K562 (cell line): ENCODE data around the gene HBM. TPM values are rescaled to one million over a fixed set of nuclear protein-coding genes. Genes with fewer than 3 reads are reported as not detected.
A peak's percentile ranks its signal among the peaks of the same experiment; 100 is the strongest.

ENCODE experiments used
- BMI1 ChIP-seq: fragments of 150-350 bp; IDR thresholded peaks from 2 replicates; pipeline ENCODE4 v1.6.1; 2014; ENCODE audit warnings: low read length
- EP300 ChIP-seq: IDR thresholded peaks from 2 replicates; pipeline ENCODE4 v1.6.1; 2012; ENCODE audit warnings: low read length, improper control_type of control experiment
- FOXA3 ChIP-seq, 2 experiments: fragments of 450-650 bp in 1 of 2; sonication (generic) in 1 of 2; formaldehyde crosslinking; IDR thresholded peaks in 1 of 2; conservative IDR thresholded peaks in 1 of 2; 2 replicates each; pipeline versions ENCODE4 v1.4.0 to v1.8.0; 2020 to 2022; ENCODE audit warnings: mild to moderate bottlenecking in 2 of 2, missing genetic modification reagents in 1 of 2
- FOXK2 ChIP-seq, 2 experiments: fragments of 450-650 bp; IDR thresholded peaks in 1 of 2; conservative IDR thresholded peaks in 1 of 2; 2 replicates each; pipeline ENCODE4 v1.6.1; 2016; ENCODE audit warnings: low read depth in 2 of 2, mild to moderate bottlenecking in 1 of 2
- GTF2F1 ChIP-seq: IDR thresholded peaks from 2 replicates; pipeline ENCODE4 v1.6.1; 2011; ENCODE audit warnings: low read depth, low read length, improper control_type of control experiment
- HNRNPL ChIP-seq: fragments of 200-400 bp; formaldehyde crosslinking; IDR thresholded peaks from 2 replicates; pipeline ENCODE4 v1.6.1; 2017; ENCODE audit warnings: low read depth, mild to moderate bottlenecking, low read length
- KAT7 ChIP-seq: sonication (generic); formaldehyde crosslinking; IDR thresholded peaks from 2 replicates; pipeline ENCODE4 v1.8.0; 2022; ENCODE audit warnings: missing genetic modification reagents, mild to moderate bottlenecking, borderline replicate concordance
- L3MBTL2 ChIP-seq: fragments of 450-650 bp; IDR thresholded peaks from 2 replicates; pipeline ENCODE4 v1.6.1; 2016; ENCODE audit warnings: mild to moderate bottlenecking, moderate library complexity
- POLR2AphosphoS5 ChIP-seq: IDR thresholded peaks from 2 replicates; pipeline ENCODE4 v1.6.1; 2011; ENCODE audit warnings: mild to moderate bottlenecking, low read depth, low read length, moderate library complexity; ENCODE audit not compliant: control insufficient read depth, insufficient read depth
- RUNX1 ChIP-seq: sonication (generic); IDR thresholded peaks from 2 replicates; pipeline ENCODE4 v1.6.1; 2016; ENCODE audit warnings: antibody characterized with exemption, low read depth
- SRSF1 ChIP-seq: fragments of 200-400 bp; formaldehyde crosslinking; IDR thresholded peaks from 2 replicates; pipeline ENCODE4 v1.6.1; 2017; ENCODE audit warnings: mild to moderate bottlenecking, low read depth, low read length, moderate library complexity
- STAT6 ChIP-seq: sonication (generic); formaldehyde crosslinking; IDR thresholded peaks from 2 replicates; pipeline ENCODE4 v1.8.1; 2023; ENCODE audit warnings: mild to moderate bottlenecking, missing genetic modification reagents
- ZNF197 ChIP-seq: fragments of 200-800 bp; sonication (Bioruptor generic); IDR thresholded peaks from 2 replicates; pipeline ENCODE4 v1.6.1; 2016; ENCODE audit warnings: low read depth, missing genetic modification characterization, missing compliant biosample characterization
- ZNF324 ChIP-seq: fragments of 250-450 bp; sonication (Bioruptor Pico); IDR thresholded peaks from 2 replicates; pipeline ENCODE4 v1.4.0; 2020; ENCODE audit warnings: mild to moderate bottlenecking
- ZNF830 ChIP-seq: fragments of 250-450 bp; sonication (Bioruptor Pico); IDR thresholded peaks from 2 replicates; pipeline ENCODE4 v1.5.0; 2021; ENCODE audit warnings: mild to moderate bottlenecking
- polyA plus RNA-seq, 8 experiments: library from polyadenylated mRNA; depleted of rRNA in 4 of 8; stranded (reverse) in 5 of 8; unstranded in 3 of 8; fragments of >200 nt; fragmentation: Nextera tagmentation in 2 of 8; fragmentation: Illumina TruSeq in 1 of 8; extraction: Ambion mirVana in 2 of 8; extraction: Trizol in 1 of 8; gene quantifications; 2 replicates each; pipeline versions ENCODE4 v1.2.1 to v1.2.3, GENCODE V29; 2011 to 2014; ENCODE audit warnings: inconsistent platforms in 1 of 8, missing spikeins in 1 of 8
- total RNA-seq, 7 experiments: library from RNA; depleted of rRNA in 6 of 7; stranded (reverse); fragments of >200 nt in 6 of 7; fragmentation: Illumina TruSeq in 2 of 7; extraction: Trizol in 2 of 7; gene quantifications; 2 replicates each; pipeline versions ENCODE4 v1.2.1 to v1.2.3, GENCODE V29; 2011 to 2021; ENCODE audit warnings: low replicate concordance in 1 of 7
- TF ChIP-seq, protein P1 (sequence below), 2 experiments: IDR thresholded peaks; 2 replicates each; pipeline ENCODE4 v1.6.1; 2011; ENCODE audit warnings: borderline replicate concordance in 1 of 2, control low read depth in 1 of 2, low read depth in 1 of 2, low read length in 1 of 2, mild to moderate bottlenecking in 1 of 2, mixed read lengths in 1 of 2, moderate library complexity in 1 of 2; ENCODE audit not compliant: insufficient read depth in 1 of 2, insufficient read length in 1 of 2, poor library complexity in 1 of 2, severe bottlenecking in 1 of 2; ENCODE audit errors: extremely low read depth in 1 of 2
- TF ChIP-seq, protein P2 (sequence below): fragments of 450-650 bp; IDR thresholded peaks from 2 replicates; pipeline ENCODE4 v1.7.1; 2018; ENCODE audit warnings: mild to moderate bottlenecking, low read depth; ENCODE audit not compliant: partially characterized antibody
- TF ChIP-seq, protein P3 (sequence below): fragments of 250-450 bp; sonication (Bioruptor Pico); IDR thresholded peaks from 2 replicates; pipeline ENCODE4 v1.8.0; 2021; ENCODE audit warnings: mild to moderate bottlenecking, moderate library complexity

HBM gene
- total and polyA plus RNA-seq, 9 of the 15 experiments (the other 6 are each of a cell fraction or from before 2014, with no cell fraction given) = not detected

DNA sequence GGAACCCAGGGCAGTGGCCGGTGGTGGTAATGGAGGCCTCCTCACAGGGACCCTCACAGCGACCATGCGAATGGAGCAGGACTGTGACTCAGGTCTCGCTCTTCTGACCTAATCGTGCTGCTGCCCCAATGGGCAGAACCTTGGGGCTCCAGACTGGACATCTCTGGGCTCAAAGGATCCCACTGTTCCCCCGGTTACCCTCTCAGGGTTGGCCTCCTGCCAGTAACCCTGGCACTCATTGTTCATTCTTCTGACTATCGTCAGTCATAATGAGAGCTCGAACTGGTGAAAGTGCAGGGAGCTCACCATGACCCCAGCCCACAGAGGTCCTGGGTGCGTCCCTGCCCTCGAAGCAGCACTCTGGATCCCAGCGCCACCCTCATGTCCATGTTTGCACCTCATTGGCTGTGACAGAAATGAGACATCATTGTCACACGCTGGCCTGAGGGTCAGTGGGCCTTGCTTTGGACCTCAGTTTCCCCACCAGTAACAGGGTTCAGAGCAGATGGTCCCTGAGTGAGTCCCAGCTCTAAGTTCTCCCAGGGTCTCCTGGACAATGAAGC, 23.3 kb upstream of the HBM start (continued):
- TF ChIP-seq, protein P1, sequence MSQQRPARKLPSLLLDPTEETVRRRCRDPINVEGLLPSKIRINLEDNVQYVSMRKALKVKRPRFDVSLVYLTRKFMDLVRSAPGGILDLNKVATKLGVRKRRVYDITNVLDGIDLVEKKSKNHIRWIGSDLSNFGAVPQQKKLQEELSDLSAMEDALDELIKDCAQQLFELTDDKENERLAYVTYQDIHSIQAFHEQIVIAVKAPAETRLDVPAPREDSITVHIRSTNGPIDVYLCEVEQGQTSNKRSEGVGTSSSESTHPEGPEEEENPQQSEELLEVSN (IDR thresholded peaks at IDR 0.05; ENCODE audit: borderline replicate concordance in 1 of 2, extremely low read depth in 1 of 2, insufficient read depth in 1 of 2, insufficient read length in 1 of 2, low read depth in 1 of 2, low read length in 1 of 2, poor library complexity in 1 of 2, severe bottlenecking in 1 of 2) = peak in 1 of 2 experiments; percentile 47
- TF ChIP-seq POLR2AphosphoS5 = no peak
- no peak for TF ChIP-seq FOXK2 (conservative IDR thresholded peaks at IDR 0.05 in 1 of 2, IDR thresholded peaks at IDR 0.05 in 1 of 2; ENCODE audit: low read depth in 2 of 2)
- TF ChIP-seq RUNX1 = no peak
- TF ChIP-seq L3MBTL2 = peak; percentile 55; the same call in 1 of the 2 replicates
- TF ChIP-seq GTF2F1 = no peak
- TF ChIP-seq HNRNPL = no peak
- TF ChIP-seq, protein P2, sequence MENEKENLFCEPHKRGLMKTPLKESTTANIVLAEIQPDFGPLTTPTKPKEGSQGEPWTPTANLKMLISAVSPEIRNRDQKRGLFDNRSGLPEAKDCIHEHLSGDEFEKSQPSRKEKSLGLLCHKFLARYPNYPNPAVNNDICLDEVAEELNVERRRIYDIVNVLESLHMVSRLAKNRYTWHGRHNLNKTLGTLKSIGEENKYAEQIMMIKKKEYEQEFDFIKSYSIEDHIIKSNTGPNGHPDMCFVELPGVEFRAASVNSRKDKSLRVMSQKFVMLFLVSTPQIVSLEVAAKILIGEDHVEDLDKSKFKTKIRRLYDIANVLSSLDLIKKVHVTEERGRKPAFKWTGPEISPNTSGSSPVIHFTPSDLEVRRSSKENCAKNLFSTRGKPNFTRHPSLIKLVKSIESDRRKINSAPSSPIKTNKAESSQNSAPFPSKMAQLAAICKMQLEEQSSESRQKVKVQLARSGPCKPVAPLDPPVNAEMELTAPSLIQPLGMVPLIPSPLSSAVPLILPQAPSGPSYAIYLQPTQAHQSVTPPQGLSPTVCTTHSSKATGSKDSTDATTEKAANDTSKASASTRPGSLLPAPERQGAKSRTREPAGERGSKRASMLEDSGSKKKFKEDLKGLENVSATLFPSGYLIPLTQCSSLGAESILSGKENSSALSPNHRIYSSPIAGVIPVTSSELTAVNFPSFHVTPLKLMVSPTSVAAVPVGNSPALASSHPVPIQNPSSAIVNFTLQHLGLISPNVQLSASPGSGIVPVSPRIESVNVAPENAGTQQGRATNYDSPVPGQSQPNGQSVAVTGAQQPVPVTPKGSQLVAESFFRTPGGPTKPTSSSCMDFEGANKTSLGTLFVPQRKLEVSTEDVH = no peak
- no peak for TF ChIP-seq ZNF324
- TF ChIP-seq KAT7 = no peak
- no peak for TF ChIP-seq STAT6 (CRISPR knock-in tag)
- no peak for TF ChIP-seq ZNF830 (CRISPR knock-in tag)
- no peak for TF ChIP-seq EP300
- TF ChIP-seq, protein P3, sequence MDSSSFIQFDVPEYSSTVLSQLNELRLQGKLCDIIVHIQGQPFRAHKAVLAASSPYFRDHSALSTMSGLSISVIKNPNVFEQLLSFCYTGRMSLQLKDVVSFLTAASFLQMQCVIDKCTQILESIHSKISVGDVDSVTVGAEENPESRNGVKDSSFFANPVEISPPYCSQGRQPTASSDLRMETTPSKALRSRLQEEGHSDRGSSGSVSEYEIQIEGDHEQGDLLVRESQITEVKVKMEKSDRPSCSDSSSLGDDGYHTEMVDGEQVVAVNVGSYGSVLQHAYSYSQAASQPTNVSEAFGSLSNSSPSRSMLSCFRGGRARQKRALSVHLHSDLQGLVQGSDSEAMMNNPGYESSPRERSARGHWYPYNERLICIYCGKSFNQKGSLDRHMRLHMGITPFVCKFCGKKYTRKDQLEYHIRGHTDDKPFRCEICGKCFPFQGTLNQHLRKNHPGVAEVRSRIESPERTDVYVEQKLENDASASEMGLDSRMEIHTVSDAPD = no peak
- no peak for TF ChIP-seq SRSF1
- TF ChIP-seq ZNF197 (CRISPR knock-in tag) = peak; percentile 12; the same call in 1 of the 2 replicates
- no peak for TF ChIP-seq FOXA3 (CRISPR knock-in tag; conservative IDR thresholded peaks at IDR 0.05 in 1 of 2, IDR thresholded peaks at IDR 0.05 in 1 of 2)
- no peak for TF ChIP-seq BMI1
